ENCODE results near the gene ROMO1. TPM values are rescaled to one million over a fixed set of nuclear protein-coding genes. Genes with fewer than 3 reads are reported as not detected.

Gene ROMO1
- total RNA-seq, 1 experiment from 2014 or later, result 207 TPM

DNA sequence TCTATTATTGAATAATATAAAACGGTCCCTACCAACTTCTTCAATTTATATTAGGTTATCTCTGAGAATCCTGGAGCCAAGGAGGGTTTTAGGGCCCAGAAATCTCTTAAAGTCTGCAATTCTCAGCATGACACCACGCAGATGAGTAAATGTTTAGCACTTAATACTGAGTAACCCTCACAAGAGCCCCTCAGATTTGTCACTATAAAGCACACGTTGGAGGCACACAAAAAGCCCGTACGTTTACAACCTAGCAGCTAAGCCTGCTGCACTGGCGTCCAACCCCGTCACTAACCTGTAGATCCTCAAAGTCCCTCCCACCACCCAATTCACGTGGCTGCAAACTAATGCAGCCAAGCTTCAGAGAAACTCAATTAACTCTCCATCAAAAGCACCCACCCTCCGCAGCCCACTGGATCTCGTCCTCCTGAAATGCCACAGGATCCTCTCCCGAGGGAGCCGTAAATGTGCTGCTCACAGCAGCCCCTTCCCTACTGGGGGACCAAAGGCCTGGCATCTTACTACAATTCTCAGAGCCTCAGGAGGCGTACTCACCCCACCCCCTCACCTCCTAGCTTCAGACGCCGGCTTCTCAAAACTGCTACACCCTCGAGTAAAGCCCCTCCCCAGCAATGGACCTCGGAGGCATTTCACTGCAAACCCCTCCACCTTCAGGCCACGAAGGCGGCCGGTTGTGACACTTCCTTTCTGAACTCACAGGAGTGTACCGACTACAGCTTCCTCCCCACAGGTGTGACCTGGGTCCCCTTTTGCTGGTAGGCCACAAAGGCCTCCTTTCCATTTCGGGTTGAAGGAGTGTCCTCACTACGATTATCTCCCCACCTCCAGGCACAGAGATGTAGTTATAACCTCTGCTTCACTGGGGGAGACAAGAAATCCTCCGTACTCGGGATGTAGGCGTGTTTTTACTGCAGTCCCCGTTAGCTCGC is 35.4 kb upstream of the ROMO1 start:
- Histone ChIP-seq H2BK5ac (ENCODE audit: insufficient read length, low read length) (peak overlapping the region; percentile 37), H4K20me1 (ENCODE audit: control insufficient read depth, insufficient read depth, insufficient read length) (no peaks in the 10 kb centered on the region), H2BK20ac (ENCODE audit: low read depth, low read length, poor library complexity, severe bottlenecking) (no peak overlapping the region), H2BK15ac (ENCODE audit: low read depth, low read length) (no peak overlapping the region), H3K27me3 (ENCODE audit: insufficient read depth, low read length) (no peaks in the 10 kb centered on the region), H3K27ac (ENCODE audit: insufficient read length, low read depth, low read length) (peak overlapping the region; percentile 34), H2BK12ac (ENCODE audit: insufficient read length, low read depth, low read length) (no peak overlapping the region), H2AK5ac (ENCODE audit: insufficient read length, low read length) (no peak overlapping the region), H3K56ac (ENCODE audit: insufficient read length, low read depth, low read length) (peak overlapping the region; percentile 53), H4K5ac (ENCODE audit: insufficient read length, low read depth, low read length) (peak overlapping the region; percentile 77), H3K79me2 (ENCODE audit: insufficient read depth, low read length) (peaks cover 51% of the 10 kb centered on the region), H3T11ph (ENCODE audit: low read length) (no peak overlapping the region), H3K18ac (ENCODE audit: insufficient read length, low read depth, low read length) (peak overlapping the region; percentile 96), H2AFZ (ENCODE audit: low read length) (no peak overlapping the region), H3K9ac (ENCODE audit: extremely low read depth, insufficient read length, low read length) (peak overlapping the region; percentile 98), H4K91ac (ENCODE audit: insufficient read length, low read depth, low read length) (peak overlapping the region; percentile 21), H3K23me2 (ENCODE audit: insufficient read length, low read depth, low read length, poor library complexity, severe bottlenecking) (peaks cover 9% of the 10 kb centered on the region), H3K79me1 (ENCODE audit: insufficient read depth, low read depth, low read length, poor library complexity, severe bottlenecking) (no peaks in the 10 kb centered on the region), H3K4ac (ENCODE audit: low read depth, low read length) (peak overlapping the region; percentile 4; the same call in 1 of the 2 replicates), H3K23ac (ENCODE audit: insufficient read length, low read depth, low read length) (no peak overlapping the region), H3K9me3 (ENCODE audit: control insufficient read depth, low read depth, low read length) (no peaks in the 10 kb centered on the region), H4K8ac (replicated peaks; ENCODE audit: insufficient read length, low read depth, low read length) (no peak overlapping the region), H3K4me1 (ENCODE audit: insufficient read depth, low read length) (no peaks in the 10 kb centered on the region; the same call in 1 of the 2 replicates), H3K14ac (ENCODE audit: insufficient read depth, low read length) (peak overlapping the region; percentile 98), H2BK120ac (ENCODE audit: low read depth, low read length, poor library complexity, severe bottlenecking) (no peak overlapping the region), H3K4me2 (ENCODE audit: insufficient read depth, insufficient read length, low read length) (peak overlapping the region; percentile 88)
- H3K27me3 Mint-ChIP-seq (ENCODE audit: low read depth), result no peaks in the 10 kb centered on the region
- H3K4me1 Mint-ChIP-seq, result peaks cover 40 to 43% of the 10 kb centered on the region in 2 experiments
- peaks cover 6 to 9% (median 9%) of the 10 kb centered on the region in 3 experiments; a peak in 6 of 7 replicates for H3K36me3 Mint-ChIP-seq (ENCODE audit: insufficient read depth in 1 of 3, low read depth in 3 of 3)
- peak; percentile 52 for DNase-seq
- WGBS (ENCODE audit: extremely low coverage, insufficient read length, low lambda C conversion rate), result no CpG with 5 or more reads among the region's 28 CpGs
- no peaks in the 10 kb centered on the region; a peak in 2 of 5 replicates for H3K9me3 Mint-ChIP-seq
- H3K27ac Mint-ChIP-seq, result peak overlapping the region; percentile 99 to 100 (median 99)
- TF ChIP-seq, protein P1, sequence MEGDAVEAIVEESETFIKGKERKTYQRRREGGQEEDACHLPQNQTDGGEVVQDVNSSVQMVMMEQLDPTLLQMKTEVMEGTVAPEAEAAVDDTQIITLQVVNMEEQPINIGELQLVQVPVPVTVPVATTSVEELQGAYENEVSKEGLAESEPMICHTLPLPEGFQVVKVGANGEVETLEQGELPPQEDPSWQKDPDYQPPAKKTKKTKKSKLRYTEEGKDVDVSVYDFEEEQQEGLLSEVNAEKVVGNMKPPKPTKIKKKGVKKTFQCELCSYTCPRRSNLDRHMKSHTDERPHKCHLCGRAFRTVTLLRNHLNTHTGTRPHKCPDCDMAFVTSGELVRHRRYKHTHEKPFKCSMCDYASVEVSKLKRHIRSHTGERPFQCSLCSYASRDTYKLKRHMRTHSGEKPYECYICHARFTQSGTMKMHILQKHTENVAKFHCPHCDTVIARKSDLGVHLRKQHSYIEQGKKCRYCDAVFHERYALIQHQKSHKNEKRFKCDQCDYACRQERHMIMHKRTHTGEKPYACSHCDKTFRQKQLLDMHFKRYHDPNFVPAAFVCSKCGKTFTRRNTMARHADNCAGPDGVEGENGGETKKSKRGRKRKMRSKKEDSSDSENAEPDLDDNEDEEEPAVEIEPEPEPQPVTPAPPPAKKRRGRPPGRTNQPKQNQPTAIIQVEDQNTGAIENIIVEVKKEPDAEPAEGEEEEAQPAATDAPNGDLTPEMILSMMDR (conservative IDR thresholded peaks at IDR 0.05), result no peak
- H3K4me3 Mint-ChIP-seq, result peak overlapping the region; percentile 96 to 99

Data from H9 (cell line).